Measurements from ENCODE around the gene SIL1. TPM values are rescaled to one million over a fixed set of nuclear protein-coding genes. Genes with fewer than 3 reads are reported as not detected.

The SIL1 gene
- polyA plus RNA-seq, 1 donor (not counting 4 experiments of a cell fraction or from before 2014, with no cell fraction given) = 45.4 TPM

- DNase-seq (ENCODE audit: low read depth, low spot score) (no peak), FAIRE-seq (no peak)
- no peaks in the 10 kb centered on the region for H3K9me3 ChIP-seq (ENCODE audit: control insufficient read depth, low read depth, low read length)
- no peaks in the 10 kb centered on the region for H3K27me3 ChIP-seq (ENCODE audit: control insufficient read depth, extremely low read depth, insufficient read depth, low read length)
- H2AFZ ChIP-seq (ENCODE audit: control insufficient read depth, low read length) = no peak overlapping the region
- no peak overlapping the region for H3K4me3 ChIP-seq (ENCODE audit: control insufficient read depth in 2 of 3, extremely low read depth in 1 of 3, insufficient read depth in 2 of 3, low read depth in 1 of 3, low read length in 3 of 3)
- peaks cover 6% of the 10 kb centered on the region for H3K9me1 ChIP-seq (ENCODE audit: control insufficient read depth, extremely low read depth, insufficient read depth, low read length)
- peaks cover 37% of the 10 kb centered on the region for H3K4me1 ChIP-seq (ENCODE audit: control insufficient read depth, extremely low read depth, insufficient read depth, low read length)
- H4K20me1 ChIP-seq (ENCODE audit: control insufficient read depth, extremely low read depth, insufficient read depth, low read length) = no peaks in the 10 kb centered on the region
- H3K79me2 ChIP-seq (ENCODE audit: control insufficient read depth, insufficient read depth, low read length) = peaks cover 27% of the 10 kb centered on the region
- no peak overlapping the region for H3K9ac ChIP-seq (ENCODE audit: control insufficient read depth, extremely low read depth, insufficient read depth, low read length)
- no peak overlapping the region for H3K4me2 ChIP-seq (ENCODE audit: control insufficient read depth, extremely low read depth, insufficient read depth, low read depth, low read length)
- H3K27ac ChIP-seq (ENCODE audit: control insufficient read depth, insufficient read depth, low read length) = no peak overlapping the region
- TF ChIP-seq EZH2 (IDR thresholded peaks at IDR 0.05; ENCODE audit: low read length) = no peak
- no peak for TF ChIP-seq CTCF (optimal IDR thresholded peaks at IDR 0.05 in 1 of 3, IDR thresholded peaks at IDR 0.05 in 1 of 3, conservative IDR thresholded peaks at IDR 0.05 in 1 of 3; ENCODE audit: extremely low read depth in 1 of 3, insufficient read depth in 2 of 3, low read length in 3 of 3)
- H3K36me3 ChIP-seq (ENCODE audit: control insufficient read depth in 2 of 2, extremely low read depth in 1 of 2, insufficient read depth in 2 of 2, low read length in 2 of 2) = peaks cover 0 to 3% of the 10 kb centered on the region in 2 experiments
- dilution Hi-C loops (cut with MboI; ENCODE audit: extremely low pct_ligation_motif_present, low sequenced_read_pairs) = no loop called here
Observed at GRCh38 chr5:139182528-139183296, 15.5 kb downstream of the SIL1 start.

- Histone ChIP-seq H3K27me3 (ENCODE audit: control insufficient read depth, extremely low read depth, insufficient read depth, low read length) (no peaks in the 10 kb centered on the region), H3K36me3 (ENCODE audit: control insufficient read depth in 2 of 2, extremely low read depth in 1 of 2, insufficient read depth in 2 of 2, low read length in 2 of 2) (no peaks in the 10 kb centered on the region), H3K79me2 (ENCODE audit: control insufficient read depth, insufficient read depth, low read length) (peaks cover 32% of the 10 kb centered on the region), H3K4me1 (ENCODE audit: control insufficient read depth, extremely low read depth, insufficient read depth, low read length) (peaks cover 37% of the 10 kb centered on the region), H3K9me3 (ENCODE audit: control insufficient read depth, low read depth, low read length) (no peaks in the 10 kb centered on the region), H2AFZ (ENCODE audit: control insufficient read depth, low read length) (no peak overlapping the region), H3K4me3 (ENCODE audit: control insufficient read depth in 2 of 3, extremely low read depth in 1 of 3, insufficient read depth in 2 of 3, low read depth in 1 of 3, low read length in 3 of 3) (no peak overlapping the region), H3K9ac (ENCODE audit: control insufficient read depth, extremely low read depth, insufficient read depth, low read length) (no peak overlapping the region), H3K4me2 (ENCODE audit: control insufficient read depth, extremely low read depth, insufficient read depth, low read depth, low read length) (peak overlapping the region; percentile 33), H3K9me1 (ENCODE audit: control insufficient read depth, extremely low read depth, insufficient read depth, low read length) (peaks cover 6% of the 10 kb centered on the region), H4K20me1 (ENCODE audit: control insufficient read depth, extremely low read depth, insufficient read depth, low read length) (no peaks in the 10 kb centered on the region), H3K27ac (ENCODE audit: control insufficient read depth, insufficient read depth, low read length) (no peak overlapping the region)
- dilution Hi-C loops (cut with MboI; ENCODE audit: extremely low pct_ligation_motif_present, low sequenced_read_pairs) = no loop called here
- FAIRE-seq (peak; percentile 59), DNase-seq (ENCODE audit: low read depth, low spot score) (peak; percentile 9)
- TF ChIP-seq EZH2 (IDR thresholded peaks at IDR 0.05; ENCODE audit: low read length) (no peak), CTCF (optimal IDR thresholded peaks at IDR 0.05 in 1 of 3, IDR thresholded peaks at IDR 0.05 in 1 of 3, conservative IDR thresholded peaks at IDR 0.05 in 1 of 3; ENCODE audit: extremely low read depth in 1 of 3, insufficient read depth in 2 of 3, low read length in 3 of 3) (no peak)
Observed at GRCh38 chr5:139181835-139182452, 16.2 kb downstream of the SIL1 start.
